Loucy (cell line): ENCODE measurements around the gene TJP2.
"Not testable (repeated sequence)": the region's sequence is repeated elsewhere in the genome, so short reads cannot be mapped to it uniquely, and the experiment has no call there.

Experiments used
- H2AFZ ChIP-seq: fragments of 200-600 bp; sonication (generic); 2 replicates; pipeline ENCODE4 v1.6.0; 2016; ENCODE audit warnings: antibody characterized with exemption, mild to moderate bottlenecking, low read length, moderate library complexity
- H3F3A ChIP-seq: fragments of 200-600 bp; 2 replicates; pipeline ENCODE4 v1.6.0; 2016; ENCODE audit warnings: antibody characterized with exemption, low read depth, mild to moderate bottlenecking
- H3K27me3 ChIP-seq: fragments of 200-600 bp; sonication (generic); 2 replicates; pipeline ENCODE4 v1.6.1; 2014; ENCODE audit warnings: low read length, mild to moderate bottlenecking; ENCODE audit not compliant: insufficient read depth, poor library complexity, severe bottlenecking
- H3K36me3 ChIP-seq: fragments of 200-600 bp; sonication (generic); 2 replicates; pipeline ENCODE4 v1.6.1; 2016; ENCODE audit warnings: low read length; ENCODE audit not compliant: insufficient read depth
- H3K4me1 ChIP-seq: fragments of 200-600 bp; sonication (generic); 2 replicates; pipeline ENCODE4 v1.5.1; 2014; ENCODE audit warnings: low read length, mild to moderate bottlenecking; ENCODE audit not compliant: insufficient read depth, poor library complexity, severe bottlenecking
- H3K4me2 ChIP-seq: fragments of 200-600 bp; sonication (generic); 2 replicates; pipeline ENCODE4 v1.6.0; 2014; ENCODE audit warnings: antibody characterized with exemption, low read length, low read depth, mild to moderate bottlenecking; ENCODE audit not compliant: poor library complexity, severe bottlenecking
- H3K4me3 ChIP-seq: fragments of 200-600 bp; sonication (generic); 2 replicates; pipeline ENCODE4 v1.5.1; 2014; ENCODE audit warnings: low read length, mild to moderate bottlenecking, mixed read lengths; ENCODE audit not compliant: poor library complexity, severe bottlenecking
- H3K79me2 ChIP-seq: fragments of 200-600 bp; sonication (generic); 2 replicates; pipeline ENCODE4 v1.6.1; 2014; ENCODE audit warnings: low read length; ENCODE audit not compliant: insufficient read depth
- H3K9ac ChIP-seq: fragments of 200-600 bp; sonication (generic); 2 replicates; pipeline ENCODE4 v1.6.0; 2014; ENCODE audit warnings: mild to moderate bottlenecking, low read depth, low read length, moderate library complexity; ENCODE audit not compliant: poor library complexity, severe bottlenecking
- H3K9me2 ChIP-seq: fragments of 200-600 bp; sonication (generic); replicated peaks from 2 replicates; pipeline ENCODE4 v1.6.1; 2016; ENCODE audit warnings: low read depth, low read length, mixed read lengths
- H3K9me3 ChIP-seq: fragments of 200-600 bp; sonication (generic); 2 replicates; pipeline ENCODE4 v1.6.1; 2014; ENCODE audit warnings: mild to moderate bottlenecking, antibody characterized with exemption, low read length, low read depth; ENCODE audit not compliant: insufficient read depth
- H4K20me1 ChIP-seq: fragments of 200-600 bp; sonication (generic); 2 replicates; pipeline ENCODE4 v1.6.0; 2014; ENCODE audit warnings: antibody characterized with exemption, low read length, mild to moderate bottlenecking; ENCODE audit not compliant: insufficient read depth, poor library complexity, severe bottlenecking
- CTCF ChIP-seq: fragments of 200-600 bp; sonication (generic); conservative IDR thresholded peaks from 2 replicates; pipeline ENCODE4 v1.5.1; 2014; ENCODE audit warnings: mild to moderate bottlenecking, antibody characterized with exemption, low read length
- EZH2phosphoT487 ChIP-seq: fragments of 200-600 bp; IDR thresholded peaks from 2 replicates; pipeline ENCODE4 v1.6.1; 2018; ENCODE audit warnings: antibody characterized with exemption, mild to moderate bottlenecking, moderate library complexity, borderline replicate concordance

Gene TJP2

DNA sequence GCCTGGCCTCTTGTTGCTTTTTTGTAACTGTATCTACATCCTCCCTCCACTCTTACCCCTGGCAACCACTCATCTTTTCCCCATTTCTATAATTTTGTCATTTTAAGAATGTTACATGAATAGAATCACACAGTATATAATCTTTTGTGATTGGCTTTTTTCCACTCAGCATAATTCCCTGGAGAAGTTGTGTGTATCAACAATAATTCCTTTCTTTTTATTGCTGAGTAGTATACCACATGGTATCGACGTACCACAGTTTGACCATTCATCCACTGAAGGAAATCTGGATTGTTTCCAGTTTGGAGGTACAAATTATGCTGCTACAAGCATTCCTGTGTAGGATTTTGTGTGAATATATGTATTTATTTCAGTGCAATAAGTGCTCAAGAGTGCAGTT lies 129.3 kb downstream of the TJP2 start:
- Histone ChIP-seq H3K4me2 (no peak overlapping the region), H3K4me3 (no peak overlapping the region), H3K36me3 (no peaks in the 10 kb centered on the region), H3K9me3 (no peaks in the 10 kb centered on the region), H3K79me2 (no peaks in the 10 kb centered on the region), H3K9me2 (no peaks in the 10 kb centered on the region), H4K20me1 (no peaks in the 10 kb centered on the region), H3K27me3 (no peaks in the 10 kb centered on the region), H3K9ac (no peak overlapping the region), H3K4me1 (no peaks in the 10 kb centered on the region), H2AFZ (no peak overlapping the region), H3F3A (no peaks in the 10 kb centered on the region)
- no peak for TF ChIP-seq EZH2phosphoT487
- no peak for TF ChIP-seq CTCF

DNA sequence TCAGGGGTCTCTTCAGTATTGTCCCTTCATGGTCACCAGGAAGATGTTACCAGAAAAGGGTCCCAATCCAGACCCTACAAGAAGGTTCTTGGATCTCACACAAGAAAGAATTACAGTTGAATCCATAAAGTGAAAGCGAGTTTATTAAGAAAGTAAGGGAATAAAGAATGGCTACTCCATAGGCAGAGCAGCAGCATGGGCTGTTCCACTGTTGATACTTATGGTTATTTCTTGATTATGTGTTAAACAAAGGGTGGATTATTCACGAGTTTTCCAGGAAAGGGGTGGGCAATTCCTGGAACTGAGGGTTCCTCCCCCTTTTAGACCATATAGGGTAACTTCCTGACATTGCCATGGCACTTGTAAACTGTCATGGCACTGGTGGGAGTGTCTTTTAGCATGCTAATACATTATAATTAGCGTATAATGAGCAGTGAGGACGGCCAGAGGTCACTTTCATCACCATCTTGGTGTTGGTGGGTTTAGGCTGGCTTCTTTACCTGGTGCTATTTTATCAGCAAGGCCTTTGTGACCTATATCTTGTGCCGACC lies 132.9 kb downstream of the TJP2 start:
- not testable (repeated sequence) for H3K4me2 ChIP-seq, H3K27me3 ChIP-seq, H3K36me3 ChIP-seq

DNA sequence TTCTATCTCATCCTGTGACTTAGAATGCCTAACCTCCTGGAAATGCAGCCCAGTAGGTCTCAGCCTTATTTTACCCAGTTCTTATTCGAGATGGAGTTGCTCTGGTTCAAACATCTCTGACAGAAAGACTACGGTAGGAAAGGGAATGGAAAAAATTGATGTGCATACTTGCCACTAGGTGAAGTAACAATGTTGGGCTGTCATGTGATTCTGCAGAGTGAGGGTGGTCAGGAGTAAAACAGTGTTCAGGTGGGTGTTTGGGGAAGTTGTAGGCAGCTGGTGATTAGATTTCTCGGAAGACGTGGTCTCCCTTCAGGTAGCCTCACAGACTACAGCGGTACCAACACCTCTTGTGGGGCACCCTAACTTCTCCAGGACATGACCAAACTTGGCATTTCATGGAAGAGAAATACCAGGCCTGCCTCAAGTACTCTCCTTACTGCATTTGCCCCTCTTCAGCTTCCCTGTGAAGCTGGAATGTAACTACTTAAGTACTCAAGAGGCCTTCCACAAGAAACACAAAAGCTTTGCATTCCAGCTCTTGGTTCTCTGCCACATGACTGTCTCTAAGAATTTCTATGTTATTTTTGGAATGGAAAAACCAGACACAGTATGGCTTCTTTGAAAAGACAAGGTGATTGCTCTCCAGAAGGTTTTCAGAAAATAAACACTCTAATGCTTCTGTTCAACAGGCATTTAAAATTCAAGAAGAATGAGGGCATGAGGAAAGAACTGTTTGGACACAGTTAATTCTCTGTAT lies 133.5 kb downstream of the TJP2 start:
- no peaks in the 10 kb centered on the region for H4K20me1 ChIP-seq
- no peaks in the 10 kb centered on the region for H3K4me1 ChIP-seq
- peaks cover 9% of the 10 kb centered on the region; the same call in 1 of the 2 replicates for H3K9me3 ChIP-seq
- no peak overlapping the region for H2AFZ ChIP-seq
- TF ChIP-seq EZH2phosphoT487 (no peak), CTCF (no peak)
- H3K4me3 ChIP-seq, result no peak overlapping the region
- H3K27me3 ChIP-seq, result no peaks in the 10 kb centered on the region
- no peaks in the 10 kb centered on the region for H3K79me2 ChIP-seq
- H3K36me3 ChIP-seq, result no peaks in the 10 kb centered on the region
- no peaks in the 10 kb centered on the region for H3K9me2 ChIP-seq
- no peaks in the 10 kb centered on the region for H3F3A ChIP-seq
- H3K9ac ChIP-seq, result no peak overlapping the region
- no peak overlapping the region for H3K4me2 ChIP-seq

More for the DNA sequence above, 132.9 kb downstream of the TJP2 start:
- not testable (repeated sequence) for H2AFZ ChIP-seq, H3K9ac ChIP-seq, H3K9me2 ChIP-seq, H3K9me3 ChIP-seq, H3K79me2 ChIP-seq, H4K20me1 ChIP-seq, H3F3A ChIP-seq, H3K4me3 ChIP-seq, H3K4me1 ChIP-seq
